Endothelial cell of umbilical vein (primary cell): ENCODE data around the gene KLHL42.

ENCODE experiments used
- CTCF ChIP-seq, 2 donors: IDR thresholded peaks; 1 replicate in 1 of 2; 2 replicates in 1 of 2; pipeline ENCODE4 v1.5.1; 2011; ENCODE audit warnings: low read length in 2 of 2, mild to moderate bottlenecking in 2 of 2, moderate library complexity in 2 of 2, control low read depth in 1 of 2, inconsistent platforms in 1 of 2, low read depth in 1 of 2; ENCODE audit not compliant: insufficient read depth in 1 of 2; ENCODE audit errors: extremely low read depth in 1 of 2
- GATA2 ChIP-seq: IDR thresholded peaks from 2 replicates; pipeline ENCODE4 v1.7.0; 2011; ENCODE audit warnings: low read depth, mild to moderate bottlenecking, moderate library complexity, mixed read lengths, low read length; ENCODE audit not compliant: insufficient read length, insufficient read depth
- JUN ChIP-seq: IDR thresholded peaks from 2 replicates; pipeline ENCODE4 v1.6.1; 2011; ENCODE audit warnings: borderline replicate concordance, low read depth; ENCODE audit not compliant: insufficient read length, insufficient read depth
- MAX ChIP-seq: IDR thresholded peaks from 2 replicates; pipeline ENCODE4 v1.6.1; 2011; ENCODE audit not compliant: insufficient read depth, insufficient read length
- MYC ChIP-seq: IDR thresholded peaks from one replicate; pipeline ENCODE4 v1.6.1; 2011; ENCODE audit warnings: mild to moderate bottlenecking, low read depth, low read length
- POLR2AphosphoS5 ChIP-seq: IDR thresholded peaks from 2 replicates; pipeline ENCODE4 v1.6.1; 2012; ENCODE audit warnings: low read depth, mild to moderate bottlenecking, control low read depth, low read length, moderate library complexity; ENCODE audit not compliant: insufficient read depth

- TF ChIP-seq MAX (no peak), GATA2 (no peak), CTCF (IDR thresholded peaks at IDR 0.05; ENCODE audit: extremely low read depth in 1 of 2, insufficient read depth in 1 of 2, low read depth in 1 of 2, low read length in 2 of 2) (peak; percentile 60 to 66), MYC (no peak), POLR2AphosphoS5 (no peak), JUN (no peak)
Observed at GRCh38 chr12:27821259-27821973, 41.4 kb downstream of the KLHL42 start.
